ENCODE measurements around the gene OR2L8. TPM values are rescaled to one million over a fixed set of nuclear protein-coding genes. Genes with fewer than 3 reads are reported as not detected.

OR2L8 gene, protein sequence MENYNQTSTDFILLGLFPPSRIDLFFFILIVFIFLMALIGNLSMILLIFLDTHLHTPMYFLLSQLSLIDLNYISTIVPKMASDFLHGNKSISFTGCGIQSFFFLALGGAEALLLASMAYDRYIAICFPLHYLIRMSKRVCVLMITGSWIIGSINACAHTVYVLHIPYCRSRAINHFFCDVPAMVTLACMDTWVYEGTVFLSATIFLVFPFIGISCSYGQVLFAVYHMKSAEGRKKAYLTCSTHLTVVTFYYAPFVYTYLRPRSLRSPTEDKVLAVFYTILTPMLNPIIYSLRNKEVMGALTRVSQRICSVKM
- total RNA-seq = not detected in 3 replicates

DNA sequence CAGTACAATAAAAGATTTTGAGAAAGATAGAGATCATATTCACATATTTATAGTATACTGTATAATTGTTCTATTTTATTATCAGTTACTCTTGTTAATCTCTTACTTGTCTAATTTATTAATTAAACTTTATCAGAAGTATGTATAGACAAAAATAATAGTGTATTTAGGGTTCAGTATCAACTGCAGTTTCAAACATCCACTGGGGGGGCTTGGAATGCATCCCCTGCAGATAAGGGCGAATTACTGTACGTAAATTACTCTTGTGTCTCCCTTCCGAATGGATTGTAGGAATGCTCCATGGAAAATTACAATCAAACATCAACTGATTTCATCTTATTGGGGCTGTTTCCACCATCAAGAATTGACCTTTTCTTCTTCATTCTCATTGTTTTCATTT is at the start of gene OR2L8:
Gene OR2L8, plus strand, starts transcription at position 301 of the 400 bp plus-strand sequence. Its CDS starts 0 bp downstream, at position 301.
- TF ChIP-seq, protein P1, sequence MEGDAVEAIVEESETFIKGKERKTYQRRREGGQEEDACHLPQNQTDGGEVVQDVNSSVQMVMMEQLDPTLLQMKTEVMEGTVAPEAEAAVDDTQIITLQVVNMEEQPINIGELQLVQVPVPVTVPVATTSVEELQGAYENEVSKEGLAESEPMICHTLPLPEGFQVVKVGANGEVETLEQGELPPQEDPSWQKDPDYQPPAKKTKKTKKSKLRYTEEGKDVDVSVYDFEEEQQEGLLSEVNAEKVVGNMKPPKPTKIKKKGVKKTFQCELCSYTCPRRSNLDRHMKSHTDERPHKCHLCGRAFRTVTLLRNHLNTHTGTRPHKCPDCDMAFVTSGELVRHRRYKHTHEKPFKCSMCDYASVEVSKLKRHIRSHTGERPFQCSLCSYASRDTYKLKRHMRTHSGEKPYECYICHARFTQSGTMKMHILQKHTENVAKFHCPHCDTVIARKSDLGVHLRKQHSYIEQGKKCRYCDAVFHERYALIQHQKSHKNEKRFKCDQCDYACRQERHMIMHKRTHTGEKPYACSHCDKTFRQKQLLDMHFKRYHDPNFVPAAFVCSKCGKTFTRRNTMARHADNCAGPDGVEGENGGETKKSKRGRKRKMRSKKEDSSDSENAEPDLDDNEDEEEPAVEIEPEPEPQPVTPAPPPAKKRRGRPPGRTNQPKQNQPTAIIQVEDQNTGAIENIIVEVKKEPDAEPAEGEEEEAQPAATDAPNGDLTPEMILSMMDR (IDR thresholded peaks at IDR 0.05; ENCODE audit: unreplicated experiment) = no peak
- H3K9me3 Mint-ChIP-seq = peaks cover 75% of the 10 kb centered on the region
- no peak for DNase-seq (ENCODE audit: low spot score in 2 of 2, unreplicated experiment in 2 of 2)
- no peaks in the 10 kb centered on the region for H3K36me3 Mint-ChIP-seq
- H3K27ac Mint-ChIP-seq = no peak within 1 kb of the TSS
- no peak within 1 kb of the TSS for H3K4me3 Mint-ChIP-seq
- H3K4me1 Mint-ChIP-seq = no peaks in the 10 kb centered on the region
- H3K27me3 Mint-ChIP-seq (ENCODE audit: low read depth) = no peaks in the 10 kb centered on the region

DNA sequence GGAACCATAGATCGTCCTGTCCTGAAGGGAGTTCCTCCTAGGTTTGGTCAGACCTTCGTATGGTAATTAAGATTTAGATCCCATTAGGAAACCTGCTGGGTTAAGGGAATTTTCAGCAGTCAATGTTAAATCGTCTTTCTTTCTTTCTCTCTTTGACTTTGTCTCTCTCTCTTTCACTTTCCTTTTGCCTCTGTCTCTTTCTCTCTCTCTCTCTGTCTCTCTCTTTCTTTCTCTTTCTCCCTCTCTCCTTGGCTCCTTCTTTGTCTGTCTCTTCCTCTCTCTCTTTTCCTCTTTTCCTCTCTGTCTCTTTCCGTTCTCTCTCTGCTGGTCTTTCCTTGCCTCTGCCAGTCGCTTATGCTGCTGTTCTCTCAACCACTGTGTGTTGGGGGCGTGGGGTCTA is 44.5 kb upstream of the OR2L8 start:
- H3K4me1 Mint-ChIP-seq = no peaks in the 10 kb centered on the region

DNA sequence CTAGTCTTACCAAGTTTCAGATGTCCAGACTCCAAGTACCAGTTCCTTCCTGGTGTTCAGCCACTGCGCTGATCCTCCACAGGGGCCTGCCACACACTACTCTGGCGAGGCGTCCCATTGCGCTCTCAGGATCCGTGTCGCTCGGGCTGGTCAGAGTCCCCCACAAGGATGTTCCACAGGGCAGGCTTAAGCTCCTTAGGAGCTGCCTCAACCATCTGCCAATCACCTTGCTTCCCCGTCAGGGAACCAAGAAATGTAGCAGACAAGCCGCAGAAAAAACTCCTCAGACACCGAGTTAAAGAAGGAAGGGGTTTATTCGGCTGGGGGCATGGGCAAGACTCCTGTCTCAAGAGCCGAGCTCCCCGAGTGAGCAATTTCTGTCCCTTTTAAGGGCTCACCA is 43.5 kb upstream of the OR2L8 start:
- peaks cover 2% of the 10 kb centered on the region for H3K36me3 Mint-ChIP-seq
- no peak overlapping the region for H3K4me3 Mint-ChIP-seq
- H3K9me3 Mint-ChIP-seq = peaks cover 47% of the 10 kb centered on the region
- no peak for DNase-seq (ENCODE audit: low spot score in 2 of 2, unreplicated experiment in 2 of 2)
- H3K4me1 Mint-ChIP-seq = no peaks in the 10 kb centered on the region
- H3K27me3 Mint-ChIP-seq (ENCODE audit: low read depth) = no peaks in the 10 kb centered on the region
- no peak overlapping the region for H3K27ac Mint-ChIP-seq
- TF ChIP-seq, protein P1 (IDR thresholded peaks at IDR 0.05; ENCODE audit: unreplicated experiment) = no peak

More for the DNA sequence above, 44.5 kb upstream of the OR2L8 start:
- DNase-seq (ENCODE audit: low spot score in 2 of 2, unreplicated experiment in 2 of 2) = no peak
- H3K9me3 Mint-ChIP-seq = peaks cover 49% of the 10 kb centered on the region
- TF ChIP-seq, protein P1 (IDR thresholded peaks at IDR 0.05; ENCODE audit: unreplicated experiment) = no peak
- H3K27ac Mint-ChIP-seq = no peak overlapping the region
- H3K4me3 Mint-ChIP-seq = no peak overlapping the region
- H3K27me3 Mint-ChIP-seq (ENCODE audit: low read depth) = no peaks in the 10 kb centered on the region
- peaks cover 2% of the 10 kb centered on the region for H3K36me3 Mint-ChIP-seq

DNA sequence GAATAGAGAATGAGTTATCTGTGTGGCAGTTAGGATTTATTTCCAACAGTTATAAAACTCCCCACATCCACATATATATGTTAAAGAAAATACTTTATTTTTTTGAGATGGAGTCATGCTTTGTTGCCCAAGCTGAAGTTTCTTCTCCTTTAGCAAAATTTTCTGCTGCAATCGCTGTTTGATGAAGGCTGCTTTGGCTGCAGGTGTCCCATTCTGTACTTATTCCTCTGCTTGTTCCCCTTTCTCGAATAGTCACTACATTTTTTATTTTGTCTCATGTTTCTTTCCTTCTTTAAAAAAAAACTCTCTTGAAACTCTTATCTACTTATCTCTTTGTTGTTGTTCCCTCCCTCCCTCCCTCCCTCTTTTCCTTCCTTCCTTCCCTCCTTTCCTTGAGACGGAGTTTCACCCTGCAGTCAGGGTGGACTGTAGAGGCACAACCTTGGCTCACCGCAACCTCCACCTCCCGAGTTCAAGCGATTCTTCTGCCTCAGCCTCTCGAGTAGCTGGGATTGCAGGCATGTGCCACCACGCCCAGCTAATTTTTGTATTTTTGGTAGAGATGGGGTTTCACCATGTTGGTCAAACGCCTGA is 42.7 kb upstream of the OR2L8 start:
- peaks cover 55% of the 10 kb centered on the region for H3K9me3 Mint-ChIP-seq
- H3K4me3 Mint-ChIP-seq = no peak overlapping the region
- peak overlapping the region; percentile 40 for H3K27ac Mint-ChIP-seq
- peaks cover 2% of the 10 kb centered on the region for H3K36me3 Mint-ChIP-seq
- no peaks in the 10 kb centered on the region for H3K27me3 Mint-ChIP-seq (ENCODE audit: low read depth)
- TF ChIP-seq, protein P1 (IDR thresholded peaks at IDR 0.05; ENCODE audit: unreplicated experiment) = no peak
- DNase-seq (ENCODE audit: low spot score in 2 of 2, unreplicated experiment in 2 of 2) = no peak
- no peaks in the 10 kb centered on the region for H3K4me1 Mint-ChIP-seq

DNA sequence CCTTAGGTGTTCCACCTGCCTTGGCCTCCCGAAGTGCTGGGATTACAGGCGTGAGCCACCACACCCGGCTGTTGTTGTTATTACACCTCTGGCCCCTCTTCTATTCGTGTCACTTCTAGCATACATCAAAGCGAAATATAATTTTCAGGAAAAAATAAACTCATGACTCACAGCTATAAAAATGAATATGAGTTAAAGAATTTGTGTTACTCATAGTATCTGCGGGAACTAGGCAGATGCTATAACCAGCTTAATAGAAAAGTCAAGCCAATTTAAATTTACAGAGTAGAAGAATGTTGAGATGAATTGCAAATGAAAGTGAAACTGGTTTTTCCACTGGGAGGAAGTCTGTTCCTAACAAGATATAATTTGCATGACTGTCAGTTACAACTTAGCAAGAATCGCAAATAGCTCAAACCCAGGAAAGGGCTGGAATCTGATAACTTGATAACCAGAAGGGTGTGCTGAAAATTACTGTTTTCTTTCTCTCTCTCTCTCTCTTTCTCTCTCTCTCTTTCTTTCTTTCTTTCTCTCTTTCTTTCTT is 42.1 kb upstream of the OR2L8 start:
- H3K27ac Mint-ChIP-seq = peak overlapping the region; percentile 40
- H3K27me3 Mint-ChIP-seq (ENCODE audit: low read depth) = no peaks in the 10 kb centered on the region
- H3K9me3 Mint-ChIP-seq = peaks cover 61% of the 10 kb centered on the region
- DNase-seq (ENCODE audit: low spot score in 2 of 2, unreplicated experiment in 2 of 2) = no peak
- peaks cover 2% of the 10 kb centered on the region for H3K36me3 Mint-ChIP-seq
- no peak overlapping the region for H3K4me3 Mint-ChIP-seq
- H3K4me1 Mint-ChIP-seq = no peaks in the 10 kb centered on the region
- TF ChIP-seq, protein P1 (IDR thresholded peaks at IDR 0.05; ENCODE audit: unreplicated experiment) = no peak
